Glomerular visceral epithelial cell (primary cell): ENCODE measurements around the gene KDM4B.
"Not testable (repeated sequence)": the region's sequence is repeated elsewhere in the genome, so short reads cannot be mapped to it uniquely, and the experiment has no call there.

Source experiments
- DNase-seq: peaks from one replicate; pipeline ENCODE4 v3.0.0-alpha.2; 2016; ENCODE audit errors: extremely low spot score

The KDM4B gene

DNA sequence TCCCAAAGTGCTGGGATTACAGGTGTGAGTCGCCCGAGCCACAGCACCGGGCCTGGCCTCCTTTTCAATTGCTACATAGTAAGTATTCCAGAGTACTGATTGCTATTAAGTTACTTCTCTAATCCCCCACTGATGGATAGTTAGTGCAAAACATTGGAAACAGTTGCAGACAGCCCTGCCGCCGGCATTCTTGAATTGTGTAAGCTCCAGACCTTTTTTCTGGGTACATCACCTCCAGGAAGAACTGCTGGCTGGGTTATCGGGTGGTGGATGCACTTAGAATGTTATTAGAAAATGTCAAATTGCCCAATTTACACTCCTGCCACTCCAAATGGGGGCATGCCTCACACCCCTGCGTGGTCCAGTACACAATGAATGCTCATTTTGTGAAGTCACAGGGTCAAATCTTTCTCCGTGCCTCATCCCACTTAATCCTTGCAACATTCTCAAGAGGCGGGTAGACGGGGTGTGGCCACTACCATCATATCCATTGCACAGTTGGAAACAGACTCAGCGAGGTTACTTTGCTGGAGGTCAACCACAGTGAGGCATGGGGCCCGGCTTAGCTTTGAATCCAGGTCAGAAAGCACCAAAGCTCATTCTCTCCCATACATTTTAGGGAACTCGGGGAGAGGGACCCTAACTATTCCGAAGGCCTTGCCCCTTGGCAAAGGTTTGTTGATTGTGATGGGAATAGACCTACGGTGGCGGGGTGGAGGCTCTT is 1.0 kb upstream of the KDM4B start:
- peak; percentile 58 for DNase-seq

DNA sequence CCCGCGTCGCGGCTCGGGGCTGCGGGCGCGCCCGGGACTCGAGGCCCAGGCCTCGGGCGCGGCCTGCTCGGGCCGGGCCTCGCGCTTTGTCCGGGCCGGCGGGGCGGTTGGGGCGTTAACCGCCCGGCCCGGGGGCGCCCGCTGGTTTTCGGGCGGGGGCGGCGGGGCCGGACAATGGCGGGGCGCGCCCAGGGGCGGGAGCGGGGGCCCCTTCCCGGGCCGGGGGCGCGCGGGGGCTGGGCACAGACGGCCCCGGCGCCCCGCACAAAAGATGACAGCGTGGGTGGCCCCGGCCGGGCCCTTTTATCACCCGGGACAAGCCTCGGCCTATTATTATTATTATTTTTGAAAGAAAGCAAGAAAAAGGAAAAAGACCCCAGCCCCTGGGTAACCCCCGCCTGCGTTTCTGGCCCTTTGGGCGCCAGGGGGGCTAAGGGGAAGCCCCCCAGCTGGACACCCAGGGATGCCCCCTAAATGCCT is 419 bp downstream of the KDM4B start:
- no peak for DNase-seq

DNA sequence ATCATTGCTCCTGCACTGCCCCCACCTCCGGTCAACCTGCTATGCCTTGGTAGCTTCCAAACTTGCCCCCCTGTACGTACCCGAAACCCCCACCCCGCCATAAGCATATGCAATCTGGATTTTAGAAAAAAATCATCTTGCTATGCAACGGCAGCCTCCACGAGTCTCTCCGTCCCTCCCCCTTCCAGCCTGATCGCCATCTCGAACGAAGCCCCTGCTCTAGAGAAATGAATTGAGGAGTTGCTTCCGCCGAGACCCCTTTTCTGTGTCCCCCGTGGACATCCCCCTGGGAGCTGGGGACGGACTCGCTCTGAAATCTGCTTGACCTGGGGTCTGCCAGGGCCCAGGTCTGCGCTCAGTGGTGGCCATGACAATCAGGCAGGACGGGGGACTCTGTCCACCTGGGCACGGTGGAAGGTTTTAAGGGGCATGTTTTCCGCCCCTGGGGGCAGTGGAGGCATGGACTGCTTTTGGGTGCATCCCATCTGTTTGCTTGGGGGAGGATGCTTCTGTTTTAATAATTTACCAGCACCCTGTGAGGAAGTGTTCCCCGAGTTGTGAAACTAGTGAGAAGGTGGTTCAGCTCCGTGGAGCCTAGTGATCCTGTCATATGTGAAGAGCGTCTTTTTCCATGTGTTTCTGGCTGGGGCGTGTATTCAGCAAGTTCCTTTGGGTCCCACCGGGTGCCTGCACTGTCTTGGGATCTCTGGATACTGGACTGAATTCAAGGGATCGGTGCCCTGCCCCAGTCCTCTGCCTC is 1.0 kb downstream of the KDM4B start:
- DNase-seq: peak; percentile 42

DNA sequence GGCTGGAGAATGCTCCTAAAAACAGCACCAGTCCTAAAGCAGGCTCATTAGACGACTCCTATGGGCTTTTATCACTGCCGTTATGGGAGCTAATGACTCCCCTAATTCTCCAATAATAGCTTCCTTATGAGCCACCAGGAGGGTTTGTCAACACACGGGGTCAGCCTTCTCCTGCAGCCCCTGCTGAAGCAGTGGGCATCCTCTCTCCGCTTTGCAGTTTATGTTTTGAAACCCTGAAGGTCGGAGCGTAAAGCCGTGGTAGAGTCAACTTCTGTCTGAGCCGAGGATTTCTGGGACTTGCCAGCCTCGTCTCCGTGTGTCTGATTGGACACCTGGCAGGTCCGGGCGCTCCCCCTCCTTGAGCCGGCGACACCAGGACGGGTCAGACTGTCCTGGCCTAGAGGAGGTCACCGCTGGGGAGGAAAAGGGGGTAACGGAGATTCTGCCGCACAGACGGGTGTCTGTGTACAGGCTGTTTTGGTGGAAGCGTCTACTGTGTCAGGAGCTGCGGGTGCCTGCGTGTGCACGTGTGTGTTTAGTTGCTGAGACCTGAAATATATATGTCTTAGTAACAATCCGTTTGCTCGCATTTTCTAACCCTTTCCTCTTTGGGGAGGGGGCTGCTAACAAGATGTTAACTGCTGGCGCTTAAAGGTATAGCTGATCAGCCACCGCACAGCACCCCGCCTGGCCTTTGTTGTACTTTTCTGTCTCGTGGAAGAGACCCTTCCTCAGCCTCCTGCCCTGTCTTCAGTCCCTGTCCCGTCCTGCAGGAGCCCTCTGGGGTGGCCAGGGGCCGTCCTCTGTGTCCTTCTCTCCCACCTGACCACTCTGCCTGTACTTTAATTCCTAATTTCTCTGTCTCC is 1.9 kb downstream of the KDM4B start:
- no peak for DNase-seq

DNA sequence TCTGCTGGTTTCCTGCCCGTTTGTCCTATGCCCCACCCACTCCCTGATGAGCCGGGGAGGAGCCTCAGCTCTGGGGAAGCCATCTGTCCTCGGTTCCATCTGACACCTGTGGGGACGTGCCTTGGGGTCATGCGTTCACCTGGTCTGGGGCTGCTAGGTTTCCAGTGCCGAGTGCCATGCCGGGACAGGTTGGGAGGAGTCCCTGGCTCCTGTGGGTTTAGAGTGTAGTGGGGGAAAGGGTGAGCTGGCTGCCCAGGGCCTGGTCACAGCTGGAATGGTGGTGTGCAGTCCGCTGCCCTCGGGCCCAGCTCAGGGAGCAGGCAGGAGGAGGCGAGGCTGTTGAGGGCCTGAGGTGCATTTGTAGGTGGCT is 2.5 kb downstream of the KDM4B start:
- DNase-seq: no peak

DNA sequence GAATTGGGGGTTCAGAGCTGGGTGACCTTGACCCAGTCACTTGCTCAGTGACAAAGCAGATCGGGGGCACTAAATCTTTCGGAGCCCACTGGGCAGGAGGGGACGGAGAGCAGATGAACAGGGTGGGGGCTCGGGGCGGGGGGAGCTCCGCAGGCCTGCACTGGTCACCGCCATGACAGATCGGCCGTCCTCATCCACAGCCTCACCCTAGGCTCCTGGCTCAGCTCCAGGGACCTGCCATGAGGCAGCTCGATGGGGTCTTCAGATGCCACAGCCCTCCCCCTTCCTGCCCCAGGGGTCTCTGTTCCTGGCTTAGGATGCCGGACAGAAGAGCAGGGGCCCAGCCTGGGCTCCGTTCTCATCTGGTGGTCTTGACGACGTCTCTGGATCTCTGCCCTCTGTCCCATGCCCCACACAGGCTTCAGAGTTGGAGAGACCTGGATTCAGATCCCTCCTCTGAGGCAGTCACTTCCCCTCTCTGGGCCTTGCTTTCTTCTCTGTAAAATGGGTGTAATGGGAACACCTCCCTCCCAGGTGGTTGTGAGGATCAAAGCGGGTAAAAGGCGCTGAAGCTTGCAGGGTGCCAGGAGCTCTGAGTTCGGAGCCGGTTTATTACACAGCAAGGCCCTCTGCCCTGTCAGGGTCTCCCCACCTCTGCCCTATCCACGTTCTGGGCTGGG is 3.0 kb downstream of the KDM4B start:
- no peak for DNase-seq

DNA sequence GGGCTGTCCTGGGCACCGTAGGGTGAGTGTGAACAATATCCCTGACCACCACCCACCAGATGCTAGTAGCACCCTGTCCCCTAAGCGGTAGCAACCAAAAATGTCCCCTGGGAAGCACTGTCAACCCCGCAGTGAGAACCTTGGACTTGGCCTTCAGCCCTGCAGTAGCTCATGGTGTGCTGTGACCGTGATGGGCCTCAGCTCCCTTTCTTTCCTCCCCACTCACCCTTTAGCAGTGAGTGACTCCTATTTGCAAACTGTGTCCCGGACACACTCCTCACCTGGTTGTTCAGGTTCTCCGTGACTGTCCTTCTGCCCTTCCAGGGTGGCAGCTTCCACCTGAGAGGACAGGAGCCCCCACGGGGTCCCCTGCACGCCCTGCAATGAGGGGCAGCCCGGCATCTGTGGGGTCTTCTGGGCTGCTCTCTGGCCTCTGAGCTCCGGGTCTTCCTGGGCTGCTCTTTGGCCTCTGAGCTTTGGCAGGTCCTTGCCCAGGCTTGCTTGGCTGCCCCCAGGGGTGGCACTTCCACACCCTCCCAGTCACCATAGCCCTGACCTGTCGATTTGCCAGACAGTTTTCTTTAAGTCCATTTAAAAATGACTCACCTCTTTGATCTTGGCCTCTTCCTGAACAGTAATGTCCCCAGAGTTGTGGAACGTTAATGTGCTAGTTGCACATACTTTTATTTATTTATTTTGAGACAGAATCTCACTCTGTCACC is 3.8 kb downstream of the KDM4B start:
- DNase-seq: peak; percentile 62

DNA sequence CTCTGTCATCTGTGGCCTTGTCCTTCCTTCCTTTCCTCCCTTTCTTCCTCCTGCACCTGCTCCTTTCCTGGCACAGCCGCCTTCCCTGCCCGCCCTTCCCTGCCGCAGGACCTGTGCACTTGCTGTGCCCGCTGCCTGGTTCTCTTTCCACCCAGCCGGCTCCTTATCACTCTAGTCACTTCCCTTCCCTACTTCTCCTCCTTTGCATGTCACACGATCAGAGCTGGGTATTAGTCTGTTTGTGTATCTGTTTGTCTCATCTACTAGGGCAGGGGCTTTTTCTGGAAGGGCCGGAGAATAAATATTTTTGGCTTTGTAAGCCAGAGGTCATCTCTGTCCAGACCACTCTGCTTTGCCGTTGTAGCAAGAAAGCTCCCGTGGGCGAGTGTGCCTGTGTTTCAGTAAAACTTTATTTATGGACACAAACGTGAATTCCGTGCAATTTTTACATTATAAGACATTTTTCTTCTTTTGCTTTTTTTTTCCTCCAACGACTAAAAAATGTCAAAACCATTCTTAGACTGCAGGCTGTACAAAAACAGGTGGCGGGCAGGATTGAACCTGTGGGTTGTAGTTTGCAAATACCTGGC is 6.1 kb downstream of the KDM4B start:
- no peak for DNase-seq

DNA sequence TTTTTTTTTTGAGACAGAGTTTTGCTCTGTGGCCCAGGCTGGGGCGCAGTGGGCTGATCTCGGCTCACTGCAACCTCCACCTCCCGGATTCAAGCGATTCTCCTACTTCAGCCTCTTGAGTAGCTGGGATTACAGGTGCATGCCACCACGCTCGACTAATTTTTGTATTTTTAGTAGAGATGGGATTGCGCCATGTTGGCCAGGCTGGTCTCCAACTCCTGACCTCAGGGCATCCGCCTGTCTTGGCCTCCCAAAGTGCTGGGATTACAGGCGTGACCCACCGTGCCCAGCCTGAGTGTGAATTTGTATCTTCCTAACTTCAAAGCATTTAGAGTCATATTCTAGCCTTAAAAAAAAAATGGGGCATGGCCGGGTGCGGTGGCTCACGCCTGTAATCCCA is 6.7 kb downstream of the KDM4B start:
- not testable (repeated sequence) for DNase-seq

DNA sequence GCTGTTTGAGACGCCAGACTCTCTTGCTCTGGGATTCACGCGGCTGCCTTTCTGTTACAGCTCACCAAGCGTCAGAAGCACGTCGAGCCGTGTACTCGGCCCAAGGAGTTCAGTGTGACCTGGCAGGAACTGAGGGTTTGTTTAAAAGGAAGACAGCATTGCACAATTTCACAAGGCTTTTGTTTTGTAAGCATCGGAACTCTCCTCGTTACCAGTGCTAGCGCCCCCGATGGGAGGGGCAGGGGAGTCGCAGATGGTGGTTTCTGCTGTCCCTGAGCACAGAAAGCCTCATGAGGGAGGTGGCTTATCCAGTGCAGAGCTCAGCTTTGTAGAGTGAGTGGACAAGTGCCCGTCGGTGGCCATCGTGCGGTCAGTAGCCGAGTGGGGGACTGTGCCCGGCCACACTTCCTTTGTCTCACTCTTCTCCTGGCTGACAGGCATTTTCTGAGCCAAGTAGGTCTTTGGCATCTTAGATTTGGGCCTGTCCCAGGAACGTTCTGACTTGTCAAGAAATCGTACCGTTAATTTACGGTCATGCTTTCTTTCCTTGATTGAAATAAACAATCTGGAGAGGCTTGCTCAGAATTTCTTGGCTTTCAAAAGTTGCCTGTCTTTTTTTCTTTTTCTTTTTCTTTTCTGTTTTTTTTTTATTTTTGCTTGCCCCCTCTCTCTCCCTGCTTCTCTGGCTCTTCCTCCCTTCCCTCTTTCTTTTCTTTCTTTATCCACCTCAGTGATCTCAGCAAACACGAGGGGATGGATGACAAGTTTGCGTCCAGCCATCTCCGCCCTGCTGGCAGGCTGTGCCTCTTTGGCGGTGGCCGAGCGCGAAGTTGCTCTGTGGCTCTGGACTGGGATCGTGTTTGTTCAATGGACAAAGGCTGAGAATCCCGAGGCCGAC is 7.7 kb downstream of the KDM4B start:
- DNase-seq: peak; percentile 53

DNA sequence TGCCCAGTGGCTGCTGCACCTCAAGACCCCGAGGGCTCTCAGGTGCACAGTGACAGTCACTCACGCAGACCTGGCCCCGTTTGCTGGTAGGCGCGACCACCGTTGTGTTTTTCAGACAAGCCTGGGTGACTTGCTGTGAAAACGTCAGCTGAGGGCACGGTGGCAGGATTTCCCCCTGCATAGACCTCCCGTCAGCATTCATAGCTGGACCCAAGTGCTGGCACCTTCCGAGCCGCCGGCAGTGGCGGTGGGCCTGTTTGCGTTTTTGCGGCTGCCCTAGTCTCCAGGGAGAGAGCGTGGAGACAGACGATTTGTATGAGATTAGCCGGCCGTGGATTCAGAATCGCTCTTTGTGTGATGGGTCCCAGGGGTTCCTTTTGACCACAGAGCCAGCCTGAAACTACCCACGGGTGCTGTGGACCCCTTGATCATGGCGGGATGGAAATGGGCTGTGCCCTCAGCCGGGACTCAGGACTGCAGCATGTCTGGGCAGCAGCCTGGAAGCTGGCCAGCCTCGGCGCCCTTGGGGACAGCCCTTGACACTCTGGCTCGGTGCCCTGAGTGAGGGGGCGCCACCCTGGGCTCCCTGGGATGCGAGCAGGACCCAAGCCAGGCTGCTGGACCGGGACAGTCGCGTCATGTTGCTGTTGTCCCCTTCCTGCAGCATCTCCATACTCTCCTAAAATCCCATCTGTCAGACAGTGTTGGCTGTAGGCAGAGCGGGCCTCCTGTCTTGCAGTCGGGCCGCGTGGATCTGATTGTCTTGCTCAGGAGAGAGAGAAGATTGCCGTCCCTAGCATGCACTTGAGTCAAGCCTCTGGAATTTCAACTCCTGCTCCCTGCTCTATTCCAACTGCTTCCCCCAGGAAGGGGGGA is 8.6 kb downstream of the KDM4B start:
- peak; percentile 74 for DNase-seq

DNA sequence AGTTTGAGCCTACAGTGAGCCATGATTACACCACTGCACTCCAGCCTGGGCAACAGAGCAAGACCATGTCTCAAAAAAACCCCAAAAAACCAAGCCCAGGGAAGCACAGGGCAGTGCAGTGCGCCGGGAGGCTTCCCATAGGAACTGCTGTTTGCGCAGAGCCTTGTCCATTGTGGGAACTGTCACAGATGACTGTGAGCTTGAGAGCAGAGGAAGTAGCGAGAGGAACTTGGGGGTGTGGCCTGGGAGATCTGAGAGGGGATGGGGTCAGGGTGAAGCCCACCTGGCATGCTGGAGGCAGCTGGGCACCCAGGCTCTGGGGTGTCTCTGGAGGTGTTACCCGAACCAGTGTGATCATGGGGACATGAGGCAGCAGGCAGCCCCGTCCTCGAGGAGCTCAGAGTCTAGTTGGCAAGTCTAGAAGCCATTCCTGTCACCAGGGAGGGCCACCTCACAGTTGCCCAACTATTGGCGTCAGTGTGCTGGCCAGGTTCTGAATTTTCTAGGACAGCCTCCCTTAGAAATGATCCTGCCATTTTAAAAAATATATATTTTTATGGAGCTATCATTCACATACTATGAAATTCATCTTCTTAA is 10.4 kb downstream of the KDM4B start:
- no peak for DNase-seq

DNA sequence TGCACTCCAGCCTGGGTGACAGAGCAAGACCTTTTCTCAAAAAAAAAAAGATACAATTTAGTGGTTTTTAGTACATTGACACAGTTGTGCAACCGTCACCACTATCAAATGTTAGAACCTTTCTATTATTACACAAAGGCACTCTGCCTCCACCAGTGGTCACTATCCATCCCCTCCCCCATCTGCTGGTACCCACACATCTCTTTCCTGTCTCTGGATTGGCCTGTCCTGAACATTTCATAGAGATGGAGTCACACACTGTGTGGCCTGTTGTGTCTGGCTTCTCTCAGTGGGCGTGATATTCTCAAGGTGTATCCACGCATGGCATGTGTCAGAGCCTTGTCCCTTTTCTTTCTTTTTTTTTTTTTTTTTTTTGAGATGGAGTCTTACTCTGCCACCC is 11.2 kb downstream of the KDM4B start:
- peak; percentile 60 for DNase-seq

DNA sequence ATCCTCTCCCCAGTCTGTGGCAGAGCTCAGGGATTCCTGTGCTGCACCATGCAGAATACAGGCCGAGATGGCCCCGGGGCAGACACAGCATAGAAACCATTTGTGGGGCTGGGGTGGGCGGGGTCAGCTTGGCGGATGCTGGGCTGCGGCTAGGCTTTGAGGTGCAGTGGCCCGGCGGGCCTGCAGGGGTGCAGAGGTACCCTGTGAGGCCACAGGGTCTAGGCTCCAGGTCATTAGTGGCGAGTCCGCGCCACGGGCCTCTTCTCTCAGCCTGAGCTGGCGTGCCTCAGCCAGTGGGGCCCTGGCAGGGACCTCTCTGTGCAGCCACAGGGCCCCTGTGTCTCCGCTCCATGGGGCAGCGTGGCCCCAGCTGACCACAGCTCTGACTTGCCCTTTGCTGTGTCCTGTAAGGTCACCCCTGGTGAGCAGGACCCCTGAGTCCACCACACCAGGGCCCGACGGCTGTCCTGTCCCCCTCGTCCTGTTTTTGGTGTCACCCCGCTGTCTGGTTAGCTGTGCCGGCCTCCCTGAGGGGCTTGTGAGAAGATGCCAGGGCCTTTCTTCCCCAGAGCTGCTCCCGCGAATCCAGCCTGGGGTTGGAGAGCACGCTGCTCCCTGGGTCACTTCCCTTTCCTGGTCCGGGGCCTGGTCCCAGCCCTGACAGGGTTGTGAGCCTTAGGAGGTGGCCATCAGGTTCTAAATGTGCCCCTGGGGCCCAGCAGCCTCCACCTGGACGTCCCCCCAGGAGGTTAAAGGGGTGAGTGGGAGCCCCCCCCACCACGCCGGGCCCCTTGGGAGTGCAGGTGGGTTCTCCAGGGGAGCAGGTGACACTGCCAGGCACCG is 12.1 kb downstream of the KDM4B start:
- DNase-seq: no peak

DNA sequence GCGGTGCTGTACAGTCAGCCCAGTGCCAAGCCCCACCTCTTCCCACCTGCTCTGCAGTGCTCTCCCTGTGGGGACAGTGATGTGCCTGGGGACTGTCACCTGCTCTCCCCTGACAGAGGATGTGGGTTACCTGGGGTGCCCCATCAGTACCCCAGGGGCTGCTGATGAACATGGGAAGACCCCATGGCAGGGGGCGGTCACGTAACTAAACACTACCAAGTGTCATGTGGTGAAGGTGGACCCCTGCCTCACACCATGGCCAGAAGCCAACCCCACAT is 12.7 kb downstream of the KDM4B start:
- no peak for DNase-seq

DNA sequence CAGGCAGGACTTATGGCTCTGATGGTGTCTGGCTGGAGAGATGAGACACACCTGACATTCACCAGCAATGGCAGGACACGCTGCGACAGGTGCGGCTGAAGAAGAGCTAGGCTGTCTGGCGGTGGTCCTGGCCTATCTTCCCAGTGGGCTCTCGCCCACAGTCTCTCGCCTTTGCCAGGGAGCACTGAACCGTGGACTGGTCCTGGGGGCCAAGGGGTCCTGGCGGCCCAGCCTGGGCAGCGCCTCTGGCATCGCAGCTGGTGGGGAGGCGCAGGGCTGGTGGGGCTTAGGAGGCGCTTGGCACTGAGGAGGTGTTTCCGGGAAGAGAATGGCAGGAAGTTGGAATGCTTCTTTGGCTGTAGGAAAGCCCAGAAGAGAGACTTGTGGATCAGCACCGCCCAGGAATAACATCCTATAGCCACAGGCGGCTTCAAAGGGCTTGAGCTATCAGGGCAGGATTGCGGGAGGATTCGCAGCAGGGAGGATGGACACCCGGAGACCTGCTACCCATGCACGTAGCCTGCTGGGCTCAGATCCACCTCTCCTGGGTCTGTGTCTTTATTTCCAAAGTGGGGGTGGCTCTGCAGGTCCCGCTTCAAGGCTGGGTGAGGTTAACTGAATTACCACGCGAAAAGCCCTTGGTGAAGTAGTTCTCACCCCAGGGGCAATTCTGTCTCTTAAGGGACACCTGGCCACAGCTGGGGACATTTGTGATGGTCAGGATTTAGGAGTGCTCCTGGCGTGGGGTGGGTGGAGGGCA is 14.6 kb downstream of the KDM4B start:
- no peak for DNase-seq

DNA sequence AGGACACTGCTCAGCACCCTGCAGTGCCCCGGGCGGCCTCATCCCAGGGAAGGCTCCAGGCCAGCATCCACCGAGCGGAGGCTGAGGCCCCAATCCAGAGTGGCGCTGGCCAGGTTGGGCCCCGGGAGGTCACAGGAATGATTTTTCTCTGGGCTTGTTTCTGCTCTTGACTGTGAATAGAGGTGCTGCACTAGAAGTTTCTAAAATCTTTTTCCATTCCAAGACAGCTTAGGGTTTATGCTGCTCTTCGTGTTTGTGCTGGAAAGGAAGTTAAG is 15.1 kb downstream of the KDM4B start:
- DNase-seq: no peak
